ENCODE results near the gene CAMKK2. TPM values are rescaled to one million over a fixed set of nuclear protein-coding genes. Genes with fewer than 3 reads are reported as not detected.
A peak's percentile ranks its signal among the peaks of the same experiment; 100 is the strongest.

The CAMKK2 gene
- total and polyA plus RNA-seq, 2 experiments from 2014 or later, result 20.1 to 29.8 TPM

DNA sequence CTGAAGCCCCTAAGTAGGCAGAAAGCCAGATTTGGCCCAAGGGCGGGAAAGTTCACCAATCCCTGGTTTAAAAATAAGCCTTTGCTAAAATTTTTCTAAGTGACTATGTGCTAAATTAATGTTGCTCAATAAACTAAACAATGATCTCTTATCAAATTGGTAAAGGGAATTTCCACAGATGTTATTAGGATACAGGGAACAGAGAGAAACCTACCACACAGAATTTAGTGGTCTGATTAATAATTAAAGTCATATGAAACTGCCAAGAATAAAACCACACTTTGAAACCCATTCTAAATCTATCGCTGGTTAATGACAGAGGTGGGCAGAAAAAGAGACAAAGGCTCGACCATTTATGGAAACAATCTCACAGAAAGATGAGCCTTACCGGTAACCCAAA, 33.7 kb upstream of the CAMKK2 start:
- Histone ChIP-seq H3K27me3 (replicated peaks; ENCODE audit: insufficient read depth) (no peaks in the 10 kb centered on the region), H2AFZ (no peak overlapping the region), H3K4me2 (ENCODE audit: unreplicated experiment) (no peak overlapping the region), H3K9ac (no peak overlapping the region), H3K36me3 (ENCODE audit: low read depth) (peaks cover 70% of the 10 kb centered on the region), H4K20me1 (ENCODE audit: insufficient read depth) (no peaks in the 10 kb centered on the region), H3K9me3 (ENCODE audit: low read depth) (no peaks in the 10 kb centered on the region), H3K79me2 (ENCODE audit: insufficient read depth) (0 out of 2 replicates have a peak, but pooled peaks cover 4% of the 10 kb centered on the region), H3K27ac (no peak overlapping the region), H3K9me2 (ENCODE audit: insufficient read depth) (no peaks in the 10 kb centered on the region), H3K4me1 (ENCODE audit: insufficient read depth) (no peaks in the 10 kb centered on the region), H3F3A (ENCODE audit: insufficient read depth) (no peaks in the 10 kb centered on the region), H3K4me3 (no peak overlapping the region)
- DNase-seq, result no peak
- TF ChIP-seq EZH2phosphoT487 (IDR thresholded peaks at IDR 0.05; ENCODE audit: insufficient read depth, low read depth), result no peak
- TF ChIP-seq EZH2 (IDR thresholded peaks at IDR 0.05; ENCODE audit: insufficient read depth, poor library complexity, severe bottlenecking), result no peak
- in situ Hi-C loops (cut with MboI), result loop anchor here (10.0 to 25.0 kb wide), 2 partner anchors 107 to 345 kb away; no protein-coding TSS in a partner anchor
- 87 to 91% methylated on average over 4 of the region's 4 CpGs for WGBS, 2 experiments (ENCODE audit: low coverage in 1 of 2, low lambda C conversion rate in 2 of 2, missing lambda C conversion rate in 2 of 2)

DNA sequence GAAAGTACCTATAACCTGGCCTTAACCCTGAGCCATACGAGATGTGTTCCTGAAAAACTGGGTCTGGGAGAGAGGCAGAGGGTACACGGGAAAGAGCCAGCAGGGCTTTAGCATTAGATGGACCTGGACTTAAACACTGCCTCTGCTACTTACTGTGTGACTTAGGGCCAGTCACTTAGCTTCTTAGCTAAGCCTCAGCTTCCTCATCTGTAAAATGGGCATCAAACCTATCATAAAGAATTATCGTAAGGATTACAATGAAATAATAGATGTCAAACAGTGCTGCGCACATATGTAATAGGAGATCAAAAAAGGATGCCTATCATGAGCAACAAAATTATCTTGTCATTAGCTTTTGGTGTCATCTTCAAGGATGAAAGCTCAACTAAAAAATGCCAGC, 32.1 kb upstream of the CAMKK2 start:
- in situ Hi-C loops (cut with MboI), result loop anchor here (25.0 kb wide), 1 partner anchor 109 kb away; no protein-coding TSS in a partner anchor
- H3K27ac ChIP-seq, result no peak overlapping the region
- no peaks in the 10 kb centered on the region for H3K9me3 ChIP-seq (ENCODE audit: low read depth)
- TF ChIP-seq EZH2phosphoT487 (IDR thresholded peaks at IDR 0.05; ENCODE audit: insufficient read depth, low read depth) (no peak), EZH2 (IDR thresholded peaks at IDR 0.05; ENCODE audit: insufficient read depth, poor library complexity, severe bottlenecking) (no peak)
- H2AFZ ChIP-seq, result no peak overlapping the region
- H3K9ac ChIP-seq, result no peak overlapping the region
- H3K4me2 ChIP-seq (ENCODE audit: unreplicated experiment), result no peak overlapping the region
- 97 to 98% methylated on average over 4 of the region's 4 CpGs for WGBS, 2 experiments (ENCODE audit: low coverage in 1 of 2, low lambda C conversion rate in 2 of 2, missing lambda C conversion rate in 2 of 2)
- H3K27me3 ChIP-seq (replicated peaks; ENCODE audit: insufficient read depth), result no peaks in the 10 kb centered on the region
- no peaks in the 10 kb centered on the region for H3F3A ChIP-seq (ENCODE audit: insufficient read depth)
- H4K20me1 ChIP-seq (ENCODE audit: insufficient read depth), result no peaks in the 10 kb centered on the region
- H3K4me3 ChIP-seq, result no peak overlapping the region
- H3K79me2 ChIP-seq (ENCODE audit: insufficient read depth), result 0 out of 2 replicates have a peak, but pooled peaks cover 4% of the 10 kb centered on the region
- DNase-seq, result no peak
- H3K4me1 ChIP-seq (ENCODE audit: insufficient read depth), result no peaks in the 10 kb centered on the region
- H3K9me2 ChIP-seq (ENCODE audit: insufficient read depth), result no peaks in the 10 kb centered on the region
- H3K36me3 ChIP-seq (ENCODE audit: low read depth), result peaks cover 65% of the 10 kb centered on the region

DNA sequence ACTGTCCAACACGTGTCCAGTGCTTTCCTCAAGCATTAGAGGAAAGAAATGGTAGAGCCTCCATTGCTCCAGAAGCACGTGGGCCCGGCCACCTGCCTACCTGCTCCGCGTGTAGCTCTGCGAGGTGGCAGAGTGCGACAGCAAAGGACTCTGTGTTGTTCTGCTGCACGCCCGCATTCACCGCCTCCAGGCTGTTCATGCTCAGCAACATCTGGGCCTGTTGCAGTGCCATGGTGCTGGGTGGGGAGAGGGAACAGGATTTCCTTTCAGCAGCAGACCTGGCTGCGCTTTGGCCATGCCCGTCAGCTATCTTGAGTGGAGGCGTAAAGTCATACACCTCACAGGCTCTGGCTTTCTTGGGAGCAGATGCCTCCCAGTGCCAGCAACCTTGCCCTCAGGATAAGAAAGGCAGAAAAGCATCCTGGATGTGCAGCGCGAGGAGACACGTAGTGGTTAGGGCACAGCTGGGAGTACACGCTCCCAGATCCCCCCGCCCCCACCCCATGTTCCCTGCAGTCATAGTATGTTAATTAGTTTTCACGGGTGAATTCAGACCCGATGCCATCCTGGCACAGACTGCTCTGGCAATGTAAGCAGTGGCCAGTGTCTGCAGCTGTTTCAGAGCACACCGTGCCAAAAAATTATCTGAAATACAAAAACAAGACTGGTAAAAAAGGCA, 30.6 kb upstream of the CAMKK2 start:
- H3K27ac ChIP-seq, result no peak overlapping the region
- TF ChIP-seq EZH2phosphoT487 (IDR thresholded peaks at IDR 0.05; ENCODE audit: insufficient read depth, low read depth) (no peak), EZH2 (IDR thresholded peaks at IDR 0.05; ENCODE audit: insufficient read depth, poor library complexity, severe bottlenecking) (no peak)
- H3F3A ChIP-seq (ENCODE audit: insufficient read depth), result no peaks in the 10 kb centered on the region
- no peak overlapping the region for H2AFZ ChIP-seq
- no peak overlapping the region for H3K4me2 ChIP-seq (ENCODE audit: unreplicated experiment)
- no peak overlapping the region for H3K4me3 ChIP-seq
- WGBS, 2 experiments (ENCODE audit: low coverage in 1 of 2, low lambda C conversion rate in 2 of 2, missing lambda C conversion rate in 2 of 2), result 83 to 87% methylated on average over 21 of the region's 21 CpGs
- no peaks in the 10 kb centered on the region for H3K27me3 ChIP-seq (replicated peaks; ENCODE audit: insufficient read depth)
- no peaks in the 10 kb centered on the region for H3K9me2 ChIP-seq (ENCODE audit: insufficient read depth)
- H3K79me2 ChIP-seq (ENCODE audit: insufficient read depth), result no peaks in the 10 kb centered on the region
- H3K9me3 ChIP-seq (ENCODE audit: low read depth), result no peaks in the 10 kb centered on the region
- H3K4me1 ChIP-seq (ENCODE audit: insufficient read depth), result no peaks in the 10 kb centered on the region
- peaks cover 61% of the 10 kb centered on the region for H3K36me3 ChIP-seq (ENCODE audit: low read depth)
- H4K20me1 ChIP-seq (ENCODE audit: insufficient read depth), result no peaks in the 10 kb centered on the region
- no peak for DNase-seq
- no peak overlapping the region for H3K9ac ChIP-seq
- in situ Hi-C loops (cut with MboI), result loop anchor here (25.0 kb wide), 1 partner anchor 110 kb away; no protein-coding TSS in a partner anchor

DNA sequence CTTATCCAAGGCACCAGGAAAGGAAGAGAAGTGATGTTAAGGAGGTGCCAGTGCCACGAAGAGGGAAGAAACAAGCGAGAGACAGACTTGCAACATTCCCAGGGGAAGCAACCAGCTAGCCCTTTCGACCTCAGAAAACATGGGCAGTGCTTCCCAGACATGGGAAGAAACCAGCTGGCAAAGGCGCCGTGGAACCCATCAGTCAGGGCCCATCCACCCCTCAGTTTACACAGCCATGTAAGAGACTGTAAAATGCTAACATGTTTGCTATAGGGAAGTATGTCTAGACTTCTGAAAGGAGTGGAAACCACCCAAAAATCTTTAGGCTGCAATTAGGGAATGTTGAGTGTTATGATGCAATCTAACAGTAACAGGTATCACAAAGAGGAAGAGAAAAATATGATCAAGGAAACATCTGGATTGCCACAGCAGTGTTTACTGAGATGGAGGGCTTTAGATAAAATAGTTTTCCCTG, 29.4 kb upstream of the CAMKK2 start:
- Histone ChIP-seq H3K4me3 (no peak overlapping the region), H3K4me1 (ENCODE audit: insufficient read depth) (no peaks in the 10 kb centered on the region), H3K9me2 (ENCODE audit: insufficient read depth) (no peaks in the 10 kb centered on the region), H3F3A (ENCODE audit: insufficient read depth) (no peaks in the 10 kb centered on the region), H3K4me2 (ENCODE audit: unreplicated experiment) (no peak overlapping the region), H4K20me1 (ENCODE audit: insufficient read depth) (no peaks in the 10 kb centered on the region), H3K27me3 (replicated peaks; ENCODE audit: insufficient read depth) (no peaks in the 10 kb centered on the region), H3K27ac (no peak overlapping the region), H2AFZ (no peak overlapping the region), H3K79me2 (ENCODE audit: insufficient read depth) (no peaks in the 10 kb centered on the region), H3K36me3 (ENCODE audit: low read depth) (peaks cover 50% of the 10 kb centered on the region), H3K9ac (no peak overlapping the region), H3K9me3 (ENCODE audit: low read depth) (no peaks in the 10 kb centered on the region)
- DNase-seq, result peak; percentile 18
- WGBS, 2 experiments (ENCODE audit: low coverage in 1 of 2, low lambda C conversion rate in 2 of 2, missing lambda C conversion rate in 2 of 2), result 47 to 54% methylated on average over 5 of the region's 5 CpGs
- TF ChIP-seq EZH2 (IDR thresholded peaks at IDR 0.05; ENCODE audit: insufficient read depth, poor library complexity, severe bottlenecking) (no peak), EZH2phosphoT487 (IDR thresholded peaks at IDR 0.05; ENCODE audit: insufficient read depth, low read depth) (no peak)
- in situ Hi-C loops (cut with MboI), result loop anchor here (25.0 kb wide), 1 partner anchor 111 kb away; no protein-coding TSS in a partner anchor
